Left lung (tissue), 10 donors: ENCODE data around the gene SENP3. TPM values are rescaled to one million over a fixed set of nuclear protein-coding genes. Genes with fewer than 3 reads are reported as not detected.

Source experiments
- ATAC-seq: fragments of 200-7000 bp; cut with Tn5 transposase; one replicate; pipeline ENCODE4 v1.9.1; 2020; ENCODE audit warnings: moderate library complexity
- DNase-seq, 4 donors: peaks; one replicate each; pipeline ENCODE4 v3.0.0-alpha.2; 2013 to 2020
- H3K27ac ChIP-seq, 2 donors: fragments of 200-600 bp; sonication (generic) in 1 of 2; one replicate each; pipeline versions ENCODE4 v1.5.0 to v1.8.0; 2020 to 2021
- H3K27me3 ChIP-seq, 2 donors: fragments of 200-600 bp; sonication (generic) in 1 of 2; one replicate each; pipeline versions ENCODE4 v1.5.0 to v1.8.0; 2020 to 2021
- H3K36me3 ChIP-seq, 2 donors: fragments of 200-600 bp; sonication (generic) in 1 of 2; one replicate each; pipeline versions ENCODE4 v1.5.0 to v1.8.0; 2020 to 2021
- H3K4me1 ChIP-seq, 2 donors: fragments of 200-600 bp; one replicate each; pipeline ENCODE4 v1.8.0; 2021
- H3K4me3 ChIP-seq, 2 donors: fragments of 200-600 bp; sonication (generic) in 1 of 2; one replicate each; pipeline versions ENCODE4 v1.5.0 to v1.8.0; 2020 to 2021; ENCODE audit warnings: mild to moderate bottlenecking in 1 of 2
- H3K9me3 ChIP-seq, 2 donors: fragments of 200-600 bp; sonication (generic) in 1 of 2; one replicate each; pipeline versions ENCODE4 v1.5.0 to v1.8.0; 2020 to 2021
- intact Hi-C, 2 donors: fragments of 100-400 bp; cut with DNase I; formaldehyde crosslinking; loops; one replicate each; pipeline versions ENCODE4 v1.11.2 to v1.14.2; 2022
- polyA plus RNA-seq, 6 donors: library from polyadenylated mRNA; unstranded; fragments of 120-200 nt; gene quantifications; one replicate each; pipeline ENCODE4 v1.2.1, GENCODE V29; 2013; ENCODE audit not compliant: insufficient read length in 6 of 6
- total RNA-seq, 2 donors: library from RNA; stranded (reverse); fragmentation: NEBNext Ultra II Directional; extraction: Animal tissue kit (Norgen Biotek cat#: 25700); gene quantifications; one replicate each; pipeline ENCODE4 v1.2.1, GENCODE V29; 2021
- TF ChIP-seq, protein P1 (sequence below), 2 donors: fragments of 200-600 bp; sonication (generic) in 1 of 2; IDR thresholded peaks; one replicate each; pipeline versions ENCODE4 v1.5.0 to v1.8.0; 2021; ENCODE audit warnings: antibody characterized with exemption in 2 of 2
- donor health status: DM: no; HTN: yes; CAD: no.
- donor health status: DM: no; HTN: no; CAD: no.

Gene SENP3
- total and polyA plus RNA-seq, 8 donors = 43.5 to 72.5 (median 67.9) TPM

DNA sequence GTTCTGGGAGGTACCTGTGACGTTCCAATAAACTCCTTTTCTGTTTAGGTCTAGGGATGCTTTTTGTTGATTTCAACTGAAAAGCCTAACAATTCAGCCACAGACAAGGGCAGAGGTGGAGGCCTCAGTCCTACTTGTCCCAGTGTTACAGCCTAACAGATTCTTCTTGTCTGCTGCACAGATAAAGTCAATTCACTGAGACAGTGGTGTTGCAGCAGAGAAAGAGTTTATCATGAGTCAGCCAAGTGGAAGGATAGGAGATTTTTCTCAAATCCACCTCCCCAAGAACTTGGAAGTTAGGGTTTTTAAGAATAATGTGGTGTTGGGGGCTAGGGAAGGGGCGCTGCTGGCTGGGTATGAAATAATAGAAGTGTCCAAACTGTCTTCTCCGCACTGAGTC, 23.7 kb upstream of the SENP3 start:
- Histone ChIP-seq H3K4me1 (no peaks in the 10 kb centered on the region), H3K27ac (no peak overlapping the region), H3K27me3 (no peaks in the 10 kb centered on the region), H3K36me3 (no peaks in the 10 kb centered on the region), H3K4me3 (no peak overlapping the region), H3K9me3 (peaks cover 0 to 13% of the 10 kb centered on the region in 2 donors)
- intact Hi-C loops = no loop called here
- no peak for ATAC-seq
- TF ChIP-seq, protein P1, sequence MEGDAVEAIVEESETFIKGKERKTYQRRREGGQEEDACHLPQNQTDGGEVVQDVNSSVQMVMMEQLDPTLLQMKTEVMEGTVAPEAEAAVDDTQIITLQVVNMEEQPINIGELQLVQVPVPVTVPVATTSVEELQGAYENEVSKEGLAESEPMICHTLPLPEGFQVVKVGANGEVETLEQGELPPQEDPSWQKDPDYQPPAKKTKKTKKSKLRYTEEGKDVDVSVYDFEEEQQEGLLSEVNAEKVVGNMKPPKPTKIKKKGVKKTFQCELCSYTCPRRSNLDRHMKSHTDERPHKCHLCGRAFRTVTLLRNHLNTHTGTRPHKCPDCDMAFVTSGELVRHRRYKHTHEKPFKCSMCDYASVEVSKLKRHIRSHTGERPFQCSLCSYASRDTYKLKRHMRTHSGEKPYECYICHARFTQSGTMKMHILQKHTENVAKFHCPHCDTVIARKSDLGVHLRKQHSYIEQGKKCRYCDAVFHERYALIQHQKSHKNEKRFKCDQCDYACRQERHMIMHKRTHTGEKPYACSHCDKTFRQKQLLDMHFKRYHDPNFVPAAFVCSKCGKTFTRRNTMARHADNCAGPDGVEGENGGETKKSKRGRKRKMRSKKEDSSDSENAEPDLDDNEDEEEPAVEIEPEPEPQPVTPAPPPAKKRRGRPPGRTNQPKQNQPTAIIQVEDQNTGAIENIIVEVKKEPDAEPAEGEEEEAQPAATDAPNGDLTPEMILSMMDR (IDR thresholded peaks at IDR 0.05) = no peak
- no peak for DNase-seq

DNA sequence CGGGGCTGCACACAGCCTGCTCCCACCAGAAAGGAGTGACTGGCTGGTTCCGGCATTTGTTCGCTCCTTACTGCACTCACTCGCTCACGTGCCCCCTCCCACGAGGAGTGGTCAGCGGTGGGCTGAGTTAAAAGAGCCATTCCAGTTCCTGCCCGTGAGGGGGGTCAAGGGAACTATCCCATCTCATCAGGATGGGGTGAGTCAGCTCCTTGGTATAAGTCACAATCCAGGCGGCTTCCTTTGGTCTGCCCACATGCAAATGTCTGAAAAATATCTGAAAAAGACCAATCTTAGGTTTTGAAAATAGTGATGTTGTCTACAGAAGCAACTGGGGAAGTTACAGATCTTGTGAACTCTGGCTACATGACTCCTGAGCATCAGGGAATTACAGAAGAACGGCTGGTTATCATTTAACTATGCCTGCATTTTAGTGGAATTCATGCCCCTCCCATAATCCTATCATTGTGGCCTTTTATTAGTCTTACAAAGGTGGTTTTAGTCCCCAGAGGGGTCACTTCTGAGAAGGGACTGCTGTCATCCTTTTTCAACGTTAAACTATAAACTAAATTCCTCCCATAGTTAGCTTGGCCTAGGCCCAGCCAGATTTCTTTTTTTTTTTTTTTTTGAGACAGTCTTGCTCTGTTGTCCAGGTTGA, 22.7 kb upstream of the SENP3 start:
- no peaks in the 10 kb centered on the region for H3K27me3 ChIP-seq
- no peak overlapping the region for H3K27ac ChIP-seq
- ATAC-seq = no peak
- no peaks in the 10 kb centered on the region for H3K4me1 ChIP-seq
- intact Hi-C loops = no loop called here
- peaks cover 0 to 13% of the 10 kb centered on the region in 2 donors for H3K9me3 ChIP-seq
- H3K4me3 ChIP-seq = no peak overlapping the region
- DNase-seq = no peak
- H3K36me3 ChIP-seq = no peaks in the 10 kb centered on the region
- TF ChIP-seq, protein P1 (IDR thresholded peaks at IDR 0.05) = no peak

DNA sequence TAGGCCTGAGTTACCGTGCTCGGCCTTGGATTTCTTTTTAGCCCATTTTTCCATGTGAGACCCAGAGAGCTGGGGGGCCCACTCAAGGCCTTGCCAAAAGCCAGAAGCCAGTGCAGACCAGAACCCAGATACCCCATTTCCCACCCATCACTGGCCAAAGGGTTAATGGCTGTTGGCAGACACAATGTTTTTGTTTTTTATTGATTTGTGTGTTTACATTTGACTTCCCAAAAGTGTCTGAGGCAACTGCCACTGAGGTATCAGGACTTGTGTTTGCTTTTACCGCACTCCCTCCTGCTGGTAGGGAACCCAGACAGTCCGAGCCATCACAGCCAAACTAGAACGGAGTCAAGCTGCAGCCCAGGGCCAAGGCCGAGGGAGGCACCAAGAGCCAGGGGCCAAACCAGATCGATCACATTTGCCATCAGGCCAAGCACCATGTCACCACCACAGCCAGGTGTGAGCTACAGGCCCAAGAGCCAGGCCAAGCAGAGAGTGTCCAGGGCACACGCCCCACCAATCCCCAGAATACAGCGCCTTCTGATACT, 20.6 kb upstream of the SENP3 start:
- ATAC-seq (no peak), DNase-seq (no peak)
- Histone ChIP-seq H3K27me3 (no peaks in the 10 kb centered on the region), H3K4me3 (no peak overlapping the region), H3K36me3 (no peaks in the 10 kb centered on the region), H3K4me1 (no peaks in the 10 kb centered on the region), H3K27ac (no peak overlapping the region), H3K9me3 (peaks cover 0 to 13% of the 10 kb centered on the region in 2 donors)
- intact Hi-C loops = no loop called here
- TF ChIP-seq, protein P1 (IDR thresholded peaks at IDR 0.05) = no peak

DNA sequence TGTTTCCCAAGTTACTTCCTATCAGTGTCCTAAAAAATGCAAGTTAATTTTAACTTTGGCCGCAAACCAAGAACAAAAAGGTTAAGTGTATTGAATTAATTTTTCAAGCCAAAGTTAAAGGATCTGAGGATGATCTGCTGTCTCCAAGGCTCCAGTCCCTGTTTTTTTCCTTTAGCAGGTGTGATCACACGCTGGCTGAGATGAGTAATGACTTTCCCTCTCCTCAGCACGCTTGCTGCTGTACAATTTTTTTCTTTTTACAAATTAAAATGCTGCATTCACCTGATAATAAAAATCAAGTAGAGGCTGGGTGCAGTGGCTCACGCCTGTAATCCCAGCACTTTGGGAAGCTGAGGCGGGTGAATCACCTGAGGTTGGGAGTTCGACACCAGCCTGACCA, 16.8 kb upstream of the SENP3 start:
- Histone ChIP-seq H3K4me3 (no peak overlapping the region), H3K4me1 (peaks cover 6 to 15% of the 10 kb centered on the region in 2 donors), H3K27me3 (no peaks in the 10 kb centered on the region)

More for the DNA sequence above, 16.8 kb upstream of the SENP3 start:
- DNase-seq = no peak
- H3K27ac ChIP-seq = no peak overlapping the region
- no peaks in the 10 kb centered on the region for H3K36me3 ChIP-seq
- TF ChIP-seq, protein P1 (IDR thresholded peaks at IDR 0.05) = no peak
- ATAC-seq = no peak
- intact Hi-C loops = no loop called here
- H3K9me3 ChIP-seq = no peaks in the 10 kb centered on the region
